SIG-M5 treated with dmso at 0.1 percent for 504 hours (cell line): ENCODE measurements around the gene SMIM7.
A peak's percentile ranks its signal among the peaks of the same experiment; 100 is the strongest.

Experiments used
- DNase-seq: peaks from one replicate; lab custom pipeline; 2025; ENCODE audit not compliant: unreplicated experiment; lab: John Stamatoyannopoulos, UW

The SMIM7 gene

DNA sequence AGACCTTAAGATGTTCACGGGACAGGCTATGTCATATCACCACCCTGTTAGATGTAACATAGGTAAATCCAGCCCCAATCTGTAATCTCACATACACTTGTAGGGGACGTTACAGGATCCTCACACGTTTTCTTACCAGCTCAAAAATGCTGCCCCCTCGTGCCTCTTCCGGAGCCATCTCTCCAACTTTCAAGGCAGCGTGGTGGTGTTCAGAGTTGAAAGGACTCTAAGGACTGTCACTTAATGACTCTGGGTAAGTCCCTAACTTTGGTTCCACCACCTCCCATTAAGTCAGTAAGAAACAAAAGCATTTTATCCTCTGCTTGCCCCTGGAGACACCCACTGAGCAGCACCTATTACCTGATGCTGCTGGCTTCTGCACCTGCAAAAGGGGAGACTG, 36.4 kb downstream of the SMIM7 start:
- no peak for DNase-seq

DNA sequence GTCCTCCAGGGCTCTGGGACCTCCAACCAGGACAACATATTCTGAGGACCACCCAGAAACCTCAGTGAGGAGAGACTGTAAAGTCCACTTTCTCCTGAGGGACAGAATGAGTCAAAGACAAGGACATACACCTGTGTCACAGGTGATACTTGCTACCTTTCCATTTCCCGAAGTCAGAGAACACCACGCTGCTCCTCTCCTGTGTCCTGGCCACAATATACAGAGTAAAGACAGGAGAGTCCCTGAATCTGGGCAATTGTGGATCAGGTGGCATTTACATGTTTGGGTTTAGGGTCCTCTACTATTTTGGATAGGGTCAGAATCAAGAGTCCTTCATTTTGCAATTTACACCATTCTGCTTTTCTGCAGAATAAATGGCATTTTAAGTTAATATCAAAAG, 36.9 kb downstream of the SMIM7 start:
- no peak for DNase-seq

DNA sequence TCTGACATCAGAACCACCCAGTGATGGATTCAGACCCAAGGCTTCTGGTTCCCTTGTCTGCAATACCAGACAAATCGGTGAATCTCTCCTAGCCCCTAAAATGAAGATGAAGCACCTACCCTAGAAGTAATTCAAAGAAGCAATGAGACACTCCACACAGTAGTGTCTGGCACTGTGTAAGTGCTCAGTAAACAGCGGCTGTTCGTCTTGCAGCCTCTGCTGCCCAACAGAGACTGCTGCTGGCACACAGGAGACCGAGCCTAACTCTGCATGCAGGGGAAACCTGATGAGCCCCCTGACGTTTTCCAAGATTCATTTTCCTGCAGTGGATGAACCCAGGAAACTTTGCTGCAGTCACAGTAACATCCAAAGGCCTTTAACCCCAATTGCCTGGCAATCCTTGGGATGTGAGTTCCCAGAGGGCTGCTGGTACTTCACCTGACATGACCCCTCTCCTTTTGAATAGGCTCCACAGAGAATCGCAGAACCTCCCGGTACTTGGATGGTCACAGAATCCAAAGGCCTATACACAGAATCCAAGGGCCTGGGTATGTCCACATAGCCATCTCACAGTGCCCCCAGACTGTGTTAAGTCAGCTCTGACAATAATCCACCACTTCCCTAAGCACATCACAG, 38.7 kb downstream of the SMIM7 start:
- DNase-seq: no peak

DNA sequence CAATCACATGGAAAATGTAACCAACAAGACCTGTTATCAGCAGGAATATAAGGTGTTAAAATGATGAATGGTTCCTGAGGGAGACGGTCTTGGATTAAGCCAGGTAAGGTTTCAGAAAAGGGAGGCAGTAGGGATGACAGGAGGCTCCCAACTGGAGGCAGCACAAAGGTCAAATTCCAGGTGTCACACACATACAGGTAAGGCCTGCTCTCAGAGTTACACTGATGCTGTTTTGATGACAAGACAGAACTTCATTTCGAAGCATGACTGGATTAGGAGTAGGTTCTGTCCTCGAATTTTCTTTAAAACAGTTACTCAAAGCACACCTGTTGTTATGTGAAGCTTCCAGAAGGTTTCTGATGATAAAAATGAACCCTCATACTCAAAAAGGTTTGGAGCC, 39.4 kb downstream of the SMIM7 start:
- DNase-seq: no peak

DNA sequence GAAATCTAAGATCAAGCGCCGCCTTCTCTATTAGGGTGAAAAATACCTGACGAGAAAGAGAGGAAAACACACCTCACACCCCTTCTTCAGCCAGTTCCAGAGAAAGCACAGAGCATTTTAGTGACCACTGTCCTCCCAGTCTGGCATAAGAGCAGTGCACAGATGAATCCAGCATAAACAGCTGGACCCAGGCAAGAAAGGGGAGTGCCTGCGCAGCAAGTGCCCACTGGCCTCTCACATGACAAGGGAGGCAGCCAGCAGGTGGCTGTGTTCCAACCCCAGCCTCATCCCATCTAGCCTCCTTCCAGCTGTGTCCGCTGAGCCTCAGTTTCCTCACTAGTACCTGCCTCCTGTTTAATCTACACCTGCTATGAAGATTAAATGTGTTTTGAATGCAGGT, 39.9 kb downstream of the SMIM7 start:
- DNase-seq: no peak

DNA sequence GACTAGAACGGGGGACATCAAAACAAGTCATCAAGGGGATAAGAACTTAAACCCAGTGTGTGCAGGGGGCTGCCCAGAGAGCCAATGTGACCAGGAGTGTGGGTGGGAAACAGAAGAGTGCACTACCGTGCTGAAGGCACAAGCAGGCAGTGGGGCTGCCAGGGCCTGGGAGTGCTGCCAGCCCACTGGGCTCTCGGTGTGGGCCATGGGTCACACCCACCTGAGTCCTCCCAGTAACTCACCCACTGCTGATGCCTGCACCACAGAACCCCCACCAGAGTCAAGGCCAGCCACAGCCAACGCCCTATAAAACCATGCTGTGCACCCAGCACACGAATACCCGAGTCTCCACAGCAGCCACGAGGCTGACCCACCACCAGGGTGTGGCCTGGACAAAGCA, 40.5 kb downstream of the SMIM7 start:
- DNase-seq: no peak

DNA sequence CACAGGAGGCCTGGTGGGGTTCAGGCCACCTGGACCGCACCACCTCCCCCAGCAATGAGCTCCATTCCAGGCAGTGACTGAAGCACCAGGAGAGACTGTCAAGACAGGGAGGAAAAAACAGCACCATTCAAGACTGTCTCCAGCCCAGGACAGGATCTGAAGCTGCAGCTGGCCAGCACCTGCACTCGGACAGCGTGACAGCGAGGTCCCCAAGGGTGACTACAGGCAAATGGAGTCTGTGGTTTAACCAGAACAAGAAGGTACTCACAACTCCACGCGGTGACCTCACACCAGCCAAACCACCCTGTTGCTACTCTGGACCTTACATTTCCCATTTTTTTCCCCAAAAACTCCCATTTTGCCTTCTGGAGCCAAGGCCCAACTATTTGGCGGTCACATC, 41.7 kb downstream of the SMIM7 start:
- DNase-seq: no peak

DNA sequence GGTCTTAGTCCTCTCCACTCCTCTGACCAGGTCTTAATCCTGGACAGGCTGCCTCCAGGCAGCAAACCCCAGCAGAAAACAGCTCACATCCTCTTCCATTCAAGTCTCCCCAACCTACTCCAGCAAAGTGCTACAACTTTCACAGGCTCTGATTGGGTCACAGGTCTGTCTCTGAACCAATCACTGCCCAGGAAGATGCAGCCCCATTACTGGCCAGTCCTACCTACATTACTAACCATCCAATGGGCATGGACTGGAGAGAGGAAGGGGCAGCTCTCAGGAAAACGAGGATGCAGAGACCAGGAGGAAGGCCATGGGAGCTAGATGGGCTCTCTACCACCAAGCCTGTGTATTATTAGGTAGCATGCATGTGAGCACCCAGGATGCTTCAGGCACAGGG, 44.1 kb downstream of the SMIM7 start:
- DNase-seq: no peak

DNA sequence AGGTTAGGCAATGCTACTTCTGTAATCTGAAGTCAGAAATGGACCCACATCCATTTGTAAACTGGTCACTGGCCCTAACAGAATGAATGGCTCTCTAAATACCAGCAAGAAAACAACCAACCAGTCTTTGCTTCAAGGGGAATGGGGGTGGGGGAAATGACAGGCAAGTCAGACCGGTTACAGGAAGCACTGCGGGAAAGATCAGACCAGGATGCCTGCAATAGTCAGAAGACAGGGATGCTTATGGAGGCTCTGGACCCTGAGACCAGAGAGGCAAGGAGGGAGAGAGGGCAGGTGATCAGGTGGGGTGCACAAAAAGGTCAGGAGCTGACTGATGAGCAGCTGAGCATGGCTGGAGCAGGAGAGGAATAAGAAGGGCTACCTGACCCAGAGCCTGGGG, 45.0 kb downstream of the SMIM7 start:
- DNase-seq: no peak

DNA sequence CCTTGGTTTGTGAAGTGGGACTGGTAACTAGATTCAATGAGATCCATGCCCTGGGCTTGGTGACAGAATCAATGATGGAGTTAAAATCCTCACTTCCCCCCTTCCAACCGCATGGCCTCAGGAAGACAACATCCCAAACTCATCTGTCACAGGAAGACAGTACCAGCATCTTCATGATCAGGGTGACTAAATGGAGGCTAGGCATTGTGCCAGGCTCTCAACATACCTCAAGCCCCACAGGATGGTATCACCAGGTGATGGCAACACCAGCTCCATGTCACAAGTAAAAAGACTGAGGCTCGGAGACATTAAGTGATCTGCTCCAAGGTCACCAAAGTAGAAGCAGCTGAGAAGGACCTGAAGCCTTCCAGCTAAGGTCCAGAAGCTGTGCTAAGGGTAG, 46.1 kb downstream of the SMIM7 start:
- DNase-seq: no peak

DNA sequence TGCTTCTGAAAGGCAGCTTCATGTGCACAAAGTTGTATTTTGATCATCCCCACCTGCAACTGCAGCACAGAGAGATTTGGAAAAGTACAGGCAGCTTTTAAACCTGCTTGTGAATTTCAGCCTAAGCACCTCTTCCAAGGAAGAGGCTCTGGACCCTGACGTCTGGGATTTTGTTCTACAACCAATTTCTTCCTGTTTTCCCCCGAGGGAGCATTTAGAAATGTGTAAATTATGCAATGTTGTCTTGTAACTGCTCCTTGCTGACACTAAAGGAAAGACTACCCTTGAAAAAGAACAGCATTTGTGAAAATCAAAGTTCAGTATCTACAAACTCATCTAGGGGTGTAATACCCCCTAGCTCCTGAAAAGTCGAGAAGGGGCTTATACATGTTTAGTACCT, 47.3 kb downstream of the SMIM7 start:
- DNase-seq: peak; percentile 20

DNA sequence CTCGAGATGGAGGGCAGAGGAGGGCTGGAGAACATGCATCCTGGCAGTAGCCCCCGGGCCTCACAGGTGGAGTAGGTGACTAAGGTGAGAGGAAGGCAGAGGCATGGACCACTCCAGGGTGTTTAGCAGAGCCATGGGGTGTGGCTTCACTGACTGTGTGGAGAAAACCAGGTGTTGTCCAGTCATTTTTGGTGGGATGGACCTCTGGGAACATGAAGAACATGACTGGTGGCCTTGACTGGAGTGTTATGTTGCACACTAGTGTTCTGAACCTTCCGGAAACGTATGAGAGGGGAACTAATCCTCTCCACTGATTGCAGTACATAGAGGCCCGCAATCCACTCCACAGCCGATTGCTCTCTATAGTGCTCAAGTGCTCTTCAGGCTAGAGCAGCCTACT, 48.8 kb downstream of the SMIM7 start:
- DNase-seq: no peak

DNA sequence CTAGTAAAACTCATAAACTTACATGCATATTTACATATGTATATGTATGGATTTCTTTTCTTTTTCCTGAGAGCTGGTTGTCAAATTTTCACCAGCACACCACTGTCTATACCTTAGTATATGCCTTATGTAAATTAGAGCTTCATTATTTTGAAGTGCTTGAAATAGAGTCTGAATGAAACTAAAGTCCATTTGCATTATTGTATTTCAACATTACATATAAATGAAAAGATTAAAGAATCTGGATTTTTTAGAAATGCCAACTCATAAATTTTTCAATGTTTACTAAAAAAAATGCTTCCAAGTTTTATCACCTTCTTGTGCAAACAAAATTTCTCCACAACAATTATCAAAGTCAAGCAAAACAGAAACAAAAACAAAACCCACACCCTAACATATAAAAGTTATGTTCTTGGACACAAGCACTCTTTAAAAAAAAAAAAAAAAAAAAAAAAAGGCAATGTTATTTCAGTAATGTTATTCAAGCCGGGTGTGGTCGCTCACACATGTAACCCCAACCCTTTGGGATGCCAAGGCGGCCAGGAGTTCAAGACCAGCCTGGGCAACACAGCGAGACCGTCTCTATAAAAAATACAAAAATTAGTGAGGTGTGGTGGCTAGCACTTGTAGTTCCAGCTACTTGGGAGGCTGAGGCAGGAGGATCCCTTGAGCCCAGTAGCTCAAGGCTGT, 50.3 kb downstream of the SMIM7 start:
- DNase-seq: no peak

DNA sequence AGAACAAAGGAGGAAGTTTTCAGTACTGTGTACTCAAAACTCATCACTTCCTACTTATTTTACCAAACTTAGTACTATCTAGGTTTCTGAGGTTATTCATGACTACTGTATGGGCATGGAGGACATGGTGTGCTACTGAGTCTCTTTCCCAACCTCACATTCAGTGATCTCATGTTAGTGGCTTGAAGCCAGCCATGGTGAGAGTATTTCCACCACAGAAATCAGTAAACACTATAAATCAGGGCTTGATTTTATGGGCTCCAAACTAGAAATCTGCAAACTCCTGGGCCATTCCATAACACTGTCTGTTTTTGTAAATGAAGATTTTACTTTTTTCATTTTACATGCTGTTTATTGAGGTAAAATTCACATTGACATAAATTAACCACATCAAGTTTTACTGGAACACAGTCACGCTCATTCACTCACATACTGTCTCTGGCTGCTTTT, 51.6 kb downstream of the SMIM7 start:
- DNase-seq: peak; percentile 65

DNA sequence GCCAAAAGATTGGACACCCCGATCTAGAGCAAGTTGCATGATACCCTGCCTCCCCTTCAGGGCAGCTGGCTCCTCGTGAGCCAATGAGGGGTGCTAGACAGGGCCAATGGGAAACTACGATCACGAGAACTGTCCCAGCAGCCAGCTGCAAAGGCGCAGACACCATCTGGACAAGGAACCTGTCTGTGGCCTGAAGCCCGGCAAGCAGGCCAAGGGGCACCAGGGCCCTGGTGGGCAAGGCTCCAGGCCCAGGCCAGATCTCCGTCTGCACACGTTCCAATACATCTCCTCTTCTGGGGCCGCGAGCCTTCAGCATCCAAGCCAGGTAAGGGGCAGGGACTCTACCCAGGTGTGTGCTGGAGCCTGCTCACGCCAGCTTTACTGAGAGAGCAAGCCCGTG, 52.1 kb downstream of the SMIM7 start:
- no peak for DNase-seq

DNA sequence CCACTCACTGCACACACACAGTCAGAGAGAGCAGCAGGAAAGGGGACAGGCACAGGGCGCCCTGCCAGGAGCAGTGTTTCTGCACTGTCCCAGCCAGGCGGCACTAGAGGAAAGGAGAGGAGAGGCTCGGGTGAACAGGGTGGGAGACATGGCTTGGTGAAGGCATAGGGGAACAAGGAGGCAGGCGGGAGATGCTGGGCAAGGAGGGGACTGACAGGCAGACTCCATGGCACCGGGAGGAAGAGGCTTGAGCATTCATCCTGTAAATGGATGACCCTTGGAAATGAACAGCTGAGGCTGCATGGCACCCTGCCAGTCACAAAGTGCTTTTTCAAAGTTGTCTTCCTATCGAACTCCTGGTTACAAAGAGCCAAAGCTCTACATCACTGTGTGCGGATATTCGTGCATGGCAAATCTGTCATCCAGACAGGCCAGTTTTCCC, 54.4 kb downstream of the SMIM7 start:
- no peak for DNase-seq

DNA sequence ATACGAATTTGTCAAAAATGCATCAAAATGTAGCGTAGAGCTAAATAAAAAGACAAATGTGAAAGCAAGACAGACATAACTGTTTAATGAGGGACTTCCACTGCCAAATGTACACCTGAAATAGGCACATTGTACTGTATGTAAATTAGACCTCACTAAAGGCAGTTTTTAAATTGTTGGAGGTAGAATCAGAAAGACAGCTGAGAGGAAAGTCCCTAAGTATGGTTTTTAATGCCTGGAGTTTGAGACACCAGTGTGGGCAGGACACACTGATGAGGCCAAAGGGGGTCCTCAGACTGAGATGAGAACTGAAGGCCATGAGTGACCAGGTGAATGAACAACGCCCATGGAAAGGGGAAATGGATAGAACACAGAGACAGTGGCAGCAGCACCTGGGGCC, 54.8 kb downstream of the SMIM7 start:
- DNase-seq: no peak

DNA sequence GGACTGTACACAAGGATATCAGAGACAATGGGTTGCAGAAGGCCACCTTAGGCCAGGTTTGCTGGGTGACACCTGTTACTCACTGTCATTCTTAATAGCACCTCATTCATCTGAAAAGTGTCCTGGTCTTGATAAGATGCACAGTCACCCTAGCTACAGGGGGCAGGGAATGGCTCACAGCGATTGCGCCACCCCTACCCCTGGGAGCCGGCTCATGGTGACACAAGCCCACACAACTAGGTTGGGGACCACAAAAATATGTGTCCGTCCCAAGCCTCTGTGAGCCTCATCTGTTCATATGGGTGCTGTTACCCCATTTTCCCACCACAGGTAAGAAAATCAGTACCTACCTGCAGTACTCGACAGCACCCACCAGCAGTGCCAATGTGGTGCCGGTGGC, 55.3 kb downstream of the SMIM7 start:
- DNase-seq: peak; percentile 36

DNA sequence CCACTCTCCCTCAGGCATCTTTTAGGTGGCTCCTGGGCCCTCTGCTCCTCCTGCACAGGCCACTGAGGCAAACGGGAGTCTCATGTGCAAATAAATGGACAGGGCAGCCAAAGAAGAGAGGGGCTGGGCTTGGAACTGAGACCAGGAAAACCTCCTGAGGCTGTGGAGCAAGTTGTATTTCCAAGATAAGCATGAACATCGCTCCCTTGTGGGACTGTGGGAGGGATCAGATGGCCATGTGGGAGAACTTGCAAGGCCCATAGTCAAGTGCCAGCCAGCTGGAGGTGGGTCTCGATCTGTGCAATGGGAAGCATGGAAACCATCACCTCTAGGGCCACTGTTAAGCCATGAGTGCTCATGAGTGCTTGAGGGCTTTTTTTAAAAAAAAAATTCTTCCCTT, 56.9 kb downstream of the SMIM7 start:
- no peak for DNase-seq

DNA sequence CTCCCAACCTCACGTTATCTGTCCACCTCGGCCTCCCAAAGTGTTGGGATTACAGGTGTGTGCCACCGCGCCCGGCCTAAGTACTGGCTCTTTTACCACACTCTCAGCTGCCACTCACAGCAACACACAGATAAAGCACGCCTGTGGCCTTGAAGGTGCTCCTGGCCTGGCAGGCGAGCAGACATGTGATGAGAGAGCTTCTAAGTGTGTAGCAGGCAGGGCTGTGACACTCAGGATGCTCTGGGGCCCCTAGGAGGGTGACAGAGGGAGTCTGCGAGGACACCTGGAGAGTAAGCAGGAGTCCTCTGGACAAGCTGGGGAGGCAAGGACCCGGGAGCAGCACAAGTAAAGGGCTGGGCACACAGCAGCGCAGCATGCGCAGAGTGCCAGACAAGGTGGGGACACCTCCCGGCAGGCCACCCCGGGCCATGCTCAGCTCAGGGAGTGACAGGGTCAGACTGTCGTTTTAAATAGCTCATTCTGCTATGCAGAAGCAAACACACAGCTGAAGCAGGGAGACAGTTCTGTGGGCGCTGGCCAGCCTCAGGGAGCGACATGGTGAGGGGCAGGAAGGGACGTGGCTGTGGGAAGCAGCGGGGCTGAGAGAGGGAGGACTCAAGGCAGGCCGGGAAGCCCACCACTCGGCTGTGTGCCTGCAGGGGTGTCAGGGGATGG, 58.4 kb downstream of the SMIM7 start:
- DNase-seq: no peak

DNA sequence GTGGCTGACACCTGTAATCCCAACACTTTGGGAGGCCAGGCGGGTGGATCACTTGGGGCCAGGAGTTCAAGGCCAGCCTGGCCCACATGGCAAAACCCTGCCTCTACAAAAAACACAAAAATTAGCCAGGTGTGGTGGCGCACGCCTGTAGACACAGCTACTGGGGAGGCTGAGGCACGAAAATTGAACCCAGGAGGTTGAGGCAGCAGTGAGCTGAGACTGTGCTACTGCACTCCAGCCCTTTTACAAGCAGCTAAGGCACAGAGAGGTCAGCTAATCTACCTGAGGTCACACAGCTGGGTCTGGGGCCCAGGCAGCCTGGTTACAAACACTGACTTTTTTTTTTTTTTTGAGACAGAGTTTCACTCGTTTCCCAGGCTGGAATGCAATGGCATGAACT, 59.1 kb downstream of the SMIM7 start:
- no peak for DNase-seq

DNA sequence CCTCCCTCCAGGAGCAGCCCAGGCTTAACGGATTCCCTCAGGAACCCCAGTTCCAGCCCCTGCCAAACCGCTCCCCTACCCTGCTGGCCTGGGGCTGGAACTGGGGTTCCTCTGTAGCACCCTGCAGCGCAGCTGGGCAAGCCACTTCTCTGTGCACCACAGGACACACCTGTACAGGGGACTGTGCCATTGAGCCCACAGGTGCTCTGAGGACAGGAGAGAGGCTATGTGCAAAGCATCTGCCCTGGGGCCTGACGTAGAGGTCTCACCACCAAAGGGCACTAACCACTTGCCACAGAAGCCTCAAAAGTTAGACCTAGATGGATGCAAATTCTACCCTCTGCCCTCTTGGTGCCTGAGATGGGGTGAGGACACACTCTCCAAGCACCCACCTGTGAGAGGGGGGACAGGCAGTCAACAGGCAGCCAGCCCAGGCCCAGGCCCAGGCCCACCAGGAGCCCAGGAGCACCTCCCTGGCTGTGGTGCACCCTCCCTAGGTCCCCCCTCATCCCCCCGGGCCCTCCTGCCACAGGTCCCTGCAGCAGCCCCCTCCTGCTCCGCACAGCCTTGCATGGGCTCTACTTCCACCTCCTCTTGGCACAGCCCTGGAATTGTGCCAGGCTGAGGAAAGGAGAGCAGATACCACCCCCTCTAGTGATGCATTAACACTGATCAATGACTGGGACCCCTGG, 60.1 kb downstream of the SMIM7 start:
- DNase-seq: no peak
